Measurements from ENCODE around the gene ABR. TPM values are rescaled to one million over a fixed set of nuclear protein-coding genes. Genes with fewer than 3 reads are reported as not detected.

Gene ABR
- total RNA-seq, 6 experiments from 2014 or later = 49.3 to 58.4 (median 54.4) TPM

DNA sequence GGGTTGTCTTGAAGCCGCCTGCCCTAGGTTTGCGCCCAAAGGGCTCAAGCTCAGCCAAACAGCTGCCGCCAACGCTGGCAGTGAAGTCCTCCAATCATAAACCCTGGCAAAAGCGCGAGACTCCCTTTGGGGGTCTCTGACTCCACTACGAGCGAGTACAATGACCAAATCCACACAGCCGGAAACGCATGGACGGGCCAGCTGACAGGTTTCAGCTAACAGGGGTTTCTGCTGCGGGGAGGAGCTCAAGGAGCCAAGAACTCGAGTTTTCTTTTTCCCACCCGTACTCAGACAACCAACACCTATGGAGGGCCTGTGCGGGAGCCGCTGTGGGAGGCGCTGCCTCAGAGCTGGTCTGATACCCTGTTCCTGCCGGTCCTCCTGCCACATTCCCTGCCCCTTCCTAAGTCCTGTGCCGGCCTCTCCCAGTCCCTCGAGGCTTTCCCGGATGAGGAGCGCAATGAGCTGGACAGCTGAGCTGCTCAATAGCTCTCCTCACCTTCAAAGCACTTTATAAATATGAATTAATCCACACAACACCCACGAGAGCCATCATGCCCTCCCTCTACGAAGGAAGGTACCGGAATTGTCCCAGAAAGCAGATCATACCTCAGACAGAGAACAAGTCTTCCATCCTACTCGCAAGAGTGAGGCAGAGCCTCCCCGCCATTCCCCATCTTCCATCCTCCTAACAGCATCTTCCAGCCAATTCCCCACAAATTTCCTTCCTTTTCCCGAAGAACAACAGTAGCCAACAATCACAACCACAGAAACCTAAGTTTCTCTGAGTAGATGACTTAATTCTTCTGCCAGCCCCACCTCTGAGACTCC is 6.1 kb downstream of the ABR start:
- DNase-seq = no peak
- Mint-ChIP-seq H3K9me3 (no peaks in the 10 kb centered on the region), H3K27me3 (ENCODE audit: insufficient read depth) (peaks cover 11% of the 10 kb centered on the region), H3K4me3 (no peak overlapping the region), H3K27ac (no peak overlapping the region), H3K36me3 (ENCODE audit: low read depth) (no peaks in the 10 kb centered on the region), H3K4me1 (ENCODE audit: low read depth) (peaks cover 11% of the 10 kb centered on the region; the same call in 1 of the 2 replicates)
- TF ChIP-seq, protein P1, sequence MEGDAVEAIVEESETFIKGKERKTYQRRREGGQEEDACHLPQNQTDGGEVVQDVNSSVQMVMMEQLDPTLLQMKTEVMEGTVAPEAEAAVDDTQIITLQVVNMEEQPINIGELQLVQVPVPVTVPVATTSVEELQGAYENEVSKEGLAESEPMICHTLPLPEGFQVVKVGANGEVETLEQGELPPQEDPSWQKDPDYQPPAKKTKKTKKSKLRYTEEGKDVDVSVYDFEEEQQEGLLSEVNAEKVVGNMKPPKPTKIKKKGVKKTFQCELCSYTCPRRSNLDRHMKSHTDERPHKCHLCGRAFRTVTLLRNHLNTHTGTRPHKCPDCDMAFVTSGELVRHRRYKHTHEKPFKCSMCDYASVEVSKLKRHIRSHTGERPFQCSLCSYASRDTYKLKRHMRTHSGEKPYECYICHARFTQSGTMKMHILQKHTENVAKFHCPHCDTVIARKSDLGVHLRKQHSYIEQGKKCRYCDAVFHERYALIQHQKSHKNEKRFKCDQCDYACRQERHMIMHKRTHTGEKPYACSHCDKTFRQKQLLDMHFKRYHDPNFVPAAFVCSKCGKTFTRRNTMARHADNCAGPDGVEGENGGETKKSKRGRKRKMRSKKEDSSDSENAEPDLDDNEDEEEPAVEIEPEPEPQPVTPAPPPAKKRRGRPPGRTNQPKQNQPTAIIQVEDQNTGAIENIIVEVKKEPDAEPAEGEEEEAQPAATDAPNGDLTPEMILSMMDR (IDR thresholded peaks at IDR 0.05) = no peak

DNA sequence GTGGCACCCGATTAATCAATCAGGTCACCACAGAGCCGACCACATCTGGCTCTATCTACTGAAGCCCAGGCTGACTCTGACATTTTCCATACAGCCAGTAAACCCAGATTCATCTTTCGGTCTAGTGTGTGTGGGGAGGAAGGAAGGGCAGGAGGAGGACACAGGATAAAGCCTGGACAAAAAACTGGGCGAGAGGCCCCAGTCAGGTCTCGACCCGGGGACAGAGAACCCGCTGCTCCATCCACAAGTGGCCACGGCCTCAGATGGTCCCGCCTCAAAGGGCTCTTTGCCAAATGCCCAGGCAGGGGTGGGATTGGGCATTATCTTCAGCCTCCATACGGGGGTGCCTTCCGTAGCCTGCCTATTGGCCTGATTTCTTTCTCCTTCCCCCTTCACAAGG is 7.8 kb downstream of the ABR start:
- H3K4me1 Mint-ChIP-seq (ENCODE audit: low read depth) = peaks cover 1% of the 10 kb centered on the region; the same call in 1 of the 2 replicates
- H3K4me3 Mint-ChIP-seq = no peak overlapping the region
- no peak for DNase-seq
- TF ChIP-seq, protein P1 (IDR thresholded peaks at IDR 0.05) = no peak
- no peak overlapping the region for H3K27ac Mint-ChIP-seq
- H3K36me3 Mint-ChIP-seq (ENCODE audit: low read depth) = no peaks in the 10 kb centered on the region
- H3K9me3 Mint-ChIP-seq = no peaks in the 10 kb centered on the region
- H3K27me3 Mint-ChIP-seq (ENCODE audit: insufficient read depth) = peaks cover 14% of the 10 kb centered on the region

DNA sequence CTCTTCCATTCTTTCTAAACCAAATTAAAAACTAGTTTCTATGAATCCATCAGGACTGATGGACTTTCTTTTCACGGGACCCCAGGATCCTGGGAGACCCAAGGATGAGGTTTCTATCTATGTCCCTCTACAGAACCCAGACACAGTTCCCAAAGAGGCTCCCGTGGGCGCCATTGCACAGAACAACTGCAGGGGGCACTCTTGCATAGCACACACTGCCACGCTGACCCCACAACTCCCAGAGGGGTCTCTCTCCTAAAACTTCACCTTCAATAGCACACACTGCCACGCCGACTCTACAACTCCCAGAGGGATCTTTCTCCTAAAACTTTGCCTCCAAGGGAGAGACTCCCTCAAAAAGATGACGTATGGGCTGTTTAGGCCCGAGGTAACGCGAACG is 9.0 kb downstream of the ABR start:
- no peaks in the 10 kb centered on the region for H3K9me3 Mint-ChIP-seq
- peaks cover 18% of the 10 kb centered on the region for H3K27me3 Mint-ChIP-seq (ENCODE audit: insufficient read depth)
- no peaks in the 10 kb centered on the region for H3K4me1 Mint-ChIP-seq (ENCODE audit: low read depth)
- no peak overlapping the region for H3K4me3 Mint-ChIP-seq
- no peaks in the 10 kb centered on the region for H3K36me3 Mint-ChIP-seq (ENCODE audit: low read depth)
- TF ChIP-seq, protein P1 (IDR thresholded peaks at IDR 0.05) = no peak; the same call in 1 of the 2 replicates
- DNase-seq = no peak
- no peak overlapping the region for H3K27ac Mint-ChIP-seq

DNA sequence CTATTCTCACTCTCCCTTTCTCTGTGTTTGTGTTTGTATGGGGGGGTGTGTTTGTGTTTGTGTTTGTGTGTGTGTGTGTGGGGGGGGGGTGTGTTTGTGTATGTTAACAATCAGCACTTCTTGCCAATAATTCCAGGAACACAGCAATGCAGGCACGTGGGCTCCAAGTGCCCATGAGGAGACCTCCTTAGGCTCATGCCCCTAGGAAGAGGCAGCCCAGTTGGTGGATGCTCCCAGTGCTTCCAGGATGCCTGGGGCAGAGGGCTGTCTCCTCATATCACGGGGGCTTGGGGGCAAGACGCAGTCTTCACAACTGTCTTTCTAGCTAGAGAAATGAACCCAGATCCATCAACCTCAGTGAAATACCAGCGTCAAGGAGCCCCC is 9.9 kb downstream of the ABR start:
- Mint-ChIP-seq H3K9me3 (no peaks in the 10 kb centered on the region), H3K4me3 (no peak overlapping the region), H3K27ac (no peak overlapping the region), H3K4me1 (ENCODE audit: low read depth) (no peaks in the 10 kb centered on the region), H3K36me3 (ENCODE audit: low read depth) (no peaks in the 10 kb centered on the region), H3K27me3 (ENCODE audit: insufficient read depth) (peaks cover 23% of the 10 kb centered on the region)
- TF ChIP-seq, protein P1 (IDR thresholded peaks at IDR 0.05) = no peak
- no peak for DNase-seq

DNA sequence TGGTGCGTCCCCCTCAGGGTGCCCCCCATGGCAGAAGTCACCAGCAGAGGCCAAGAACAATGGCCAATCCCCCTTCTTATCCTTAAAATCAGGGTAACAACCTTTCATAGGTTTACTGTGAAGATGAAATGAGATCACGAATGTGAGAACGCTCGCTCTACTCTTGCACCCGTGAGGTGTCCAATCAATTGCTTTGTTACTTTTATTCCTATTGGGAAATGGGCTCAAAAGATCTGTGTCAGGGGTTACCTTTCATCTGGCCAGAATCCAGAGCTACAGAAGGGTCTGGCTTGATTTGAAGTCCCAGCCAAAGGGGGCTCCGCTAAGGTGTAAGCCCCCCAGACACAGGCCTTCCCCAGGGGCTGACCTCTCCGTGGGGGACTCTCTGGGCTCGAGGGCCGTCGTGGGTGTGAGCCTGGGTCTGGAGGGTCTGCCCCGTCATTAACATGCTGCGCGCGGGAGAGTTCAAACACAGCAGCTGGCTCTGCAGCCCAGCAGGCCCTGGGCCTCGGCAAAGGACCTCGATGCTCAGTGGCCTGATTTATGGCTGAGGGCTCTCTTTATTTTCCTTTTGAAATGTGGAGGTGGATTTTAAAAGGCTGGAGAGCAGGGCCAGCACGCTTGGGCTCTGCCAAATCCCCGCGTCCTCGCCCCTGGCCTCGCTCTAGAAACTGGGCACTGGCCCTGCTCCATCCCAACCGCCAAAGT is 10.4 kb downstream of the ABR start:
- H3K4me1 Mint-ChIP-seq (ENCODE audit: low read depth) = no peaks in the 10 kb centered on the region

More for the DNA sequence above, 10.4 kb downstream of the ABR start:
- TF ChIP-seq, protein P1 (IDR thresholded peaks at IDR 0.05) = no peak
- no peaks in the 10 kb centered on the region for H3K36me3 Mint-ChIP-seq (ENCODE audit: low read depth)
- H3K27me3 Mint-ChIP-seq (ENCODE audit: insufficient read depth) = peaks cover 23% of the 10 kb centered on the region
- H3K4me3 Mint-ChIP-seq = no peak overlapping the region
- H3K27ac Mint-ChIP-seq = no peak overlapping the region
- DNase-seq = no peak
- no peaks in the 10 kb centered on the region for H3K9me3 Mint-ChIP-seq

All from HFFc6 (cell line).